ENCODE measurements around the gene TMTC1.

GRCh38 chr12:29563071-29563470 is 220.7 kb downstream of the TMTC1 start:
- no peak for TF ChIP-seq SIN3A (IDR thresholded peaks at IDR 0.05; ENCODE audit: borderline replicate concordance, insufficient read depth, low read length)
- TF ChIP-seq REST (IDR thresholded peaks at IDR 0.05; ENCODE audit: insufficient read depth in 1 of 2, low read depth in 2 of 2, low read length in 2 of 2) = no peak
- no peak for TF ChIP-seq POLR2AphosphoS5 (IDR thresholded peaks at IDR 0.05; ENCODE audit: low read depth, low read length)
- no peak for TF ChIP-seq TAF1 (IDR thresholded peaks at IDR 0.05; ENCODE audit: borderline replicate concordance, insufficient read depth, low read length)
